HG03469 (cell line): ENCODE measurements around the gene CRADD.

Experiments used
- ATAC-seq: cut with Tn5 transposase; IDR thresholded peaks from one replicate; pipeline ENCODE4 v1.9.1; 2021; ENCODE audit warnings: mild to moderate bottlenecking, moderate library complexity, moderate number of reproducible peaks; ENCODE audit not compliant: unreplicated experiment

Gene CRADD

DNA sequence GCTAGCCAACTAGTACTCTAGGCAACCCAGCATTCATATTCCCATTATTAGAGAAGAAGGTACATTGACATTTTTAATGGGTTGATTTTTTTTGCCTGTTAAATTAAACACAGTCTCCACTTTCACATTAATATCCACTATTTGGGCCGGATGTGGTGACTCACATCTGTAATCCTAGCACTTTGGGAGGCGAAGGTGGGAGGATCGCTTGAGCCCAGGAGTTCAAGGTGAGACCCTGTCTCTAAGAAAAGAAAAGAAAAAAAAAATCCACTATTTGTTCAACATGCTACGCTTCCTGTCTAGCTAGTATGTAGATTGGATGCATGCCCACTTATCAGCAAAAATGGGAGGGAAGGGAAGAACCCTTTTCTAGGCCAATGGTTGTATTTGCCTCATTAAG, 7.1 kb upstream of the CRADD start:
- no peak for ATAC-seq

DNA sequence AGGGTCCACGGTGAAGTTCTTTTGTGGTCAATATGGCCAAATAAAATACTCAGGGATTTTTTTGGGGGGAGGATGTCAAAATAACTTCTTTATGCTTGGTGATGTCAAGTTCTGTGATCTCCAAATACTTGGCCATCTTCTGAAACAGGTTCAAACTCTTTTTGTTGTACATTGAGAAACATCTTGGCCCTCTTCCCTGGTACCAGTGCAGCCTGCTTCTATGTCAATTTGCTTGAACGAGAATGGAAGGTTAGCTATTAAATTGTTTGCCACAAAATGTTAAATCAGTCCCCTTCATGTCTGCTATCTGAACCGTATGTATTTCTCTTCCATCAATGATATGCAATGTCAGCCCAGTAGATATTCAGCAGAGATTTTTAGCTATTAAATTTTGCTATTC, 6.1 kb upstream of the CRADD start:
- no peak for ATAC-seq

DNA sequence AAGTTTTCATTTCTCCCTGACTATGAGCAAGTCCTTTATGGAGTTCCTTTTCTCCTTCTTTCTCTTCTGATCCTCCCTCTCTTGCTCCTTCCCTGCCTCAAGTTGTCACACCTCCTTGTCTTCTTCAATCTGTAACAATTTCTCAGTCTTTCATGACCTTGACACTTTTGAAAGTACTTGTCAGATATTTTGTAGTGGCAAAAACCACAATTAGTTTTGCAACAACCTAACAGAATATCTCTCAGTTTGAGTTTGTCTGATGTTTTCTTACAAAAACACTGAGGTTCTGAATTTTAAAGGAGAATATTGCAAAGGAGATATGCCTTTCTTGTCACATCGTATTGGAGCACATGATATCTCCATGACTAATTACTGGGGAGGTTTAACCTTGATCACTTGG, 4.1 kb upstream of the CRADD start:
- ATAC-seq, result no peak

DNA sequence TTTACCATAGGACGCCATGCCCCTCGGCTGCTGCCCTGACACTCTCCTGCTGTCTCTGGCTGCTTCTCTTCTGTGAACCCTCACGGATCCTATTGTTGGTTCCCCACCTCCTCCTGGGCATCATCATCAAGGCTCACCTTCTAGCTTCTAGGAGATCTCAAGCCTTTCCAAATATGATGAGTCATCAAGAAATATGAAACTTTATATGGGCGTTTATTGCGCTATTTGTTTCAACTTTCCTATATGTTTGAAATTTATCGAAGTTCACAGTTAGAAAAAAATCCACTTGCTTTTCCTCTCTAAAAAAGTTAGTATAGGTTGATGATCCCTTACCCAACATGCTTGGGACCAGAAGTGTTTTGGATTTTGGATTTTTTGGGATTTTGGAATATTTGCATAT, 2.8 kb upstream of the CRADD start:
- no peak for ATAC-seq

DNA sequence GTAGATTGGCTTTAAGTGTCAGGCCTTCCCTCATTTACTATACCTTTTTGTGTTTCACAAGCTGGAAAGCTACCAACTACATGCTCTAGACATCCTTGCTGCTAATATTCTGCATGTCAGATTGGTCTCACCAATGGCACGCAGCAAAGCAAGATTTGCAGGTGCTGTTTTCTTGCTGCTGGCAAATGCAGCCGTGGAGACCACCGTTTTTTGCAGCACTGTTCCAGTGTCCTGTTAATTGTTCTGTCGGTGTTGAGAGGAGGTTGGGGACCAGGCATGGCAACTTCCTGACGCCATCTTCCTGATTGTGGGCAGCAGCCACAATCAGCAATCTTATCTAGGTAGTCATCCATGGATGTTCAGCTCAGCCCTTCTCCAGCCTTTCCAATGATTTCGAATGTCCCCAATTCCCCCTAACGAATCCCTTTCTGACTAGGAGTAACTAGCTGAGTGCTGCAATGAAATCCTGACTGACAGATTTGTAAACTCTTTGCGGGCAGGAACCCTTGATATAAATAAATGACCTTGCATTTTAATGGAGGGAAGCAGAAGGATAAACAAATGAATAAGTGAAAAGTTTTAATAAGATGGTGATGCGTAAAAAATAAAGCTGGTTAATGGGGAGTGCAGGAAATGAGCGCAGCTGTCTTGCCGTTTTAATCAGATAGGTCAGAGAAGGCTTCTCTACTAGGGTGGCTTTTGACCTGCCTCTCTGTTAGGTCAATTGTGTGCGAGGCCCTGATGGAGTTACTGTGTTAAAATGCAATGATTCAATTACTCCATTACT, 574 bp upstream of the CRADD start:
- no peak for ATAC-seq

DNA sequence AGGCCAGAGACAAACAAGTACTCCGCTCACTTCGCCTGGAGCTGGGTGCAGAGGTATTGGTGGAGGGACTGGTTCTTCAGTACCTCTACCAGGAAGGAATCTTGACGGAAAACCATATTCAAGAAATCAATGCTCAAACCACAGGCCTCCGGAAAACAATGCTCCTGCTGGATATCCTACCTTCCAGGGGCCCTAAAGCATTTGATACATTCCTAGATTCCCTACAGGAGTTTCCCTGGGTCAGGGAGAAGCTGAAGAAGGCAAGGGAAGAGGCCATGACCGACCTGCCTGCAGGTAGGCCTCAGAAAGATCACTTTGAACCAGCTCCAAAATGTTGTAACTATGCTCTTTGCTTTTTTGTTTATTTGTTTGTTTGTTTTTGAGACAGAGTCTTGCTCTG, 1.6 kb downstream of the CRADD start:
- no peak for ATAC-seq

DNA sequence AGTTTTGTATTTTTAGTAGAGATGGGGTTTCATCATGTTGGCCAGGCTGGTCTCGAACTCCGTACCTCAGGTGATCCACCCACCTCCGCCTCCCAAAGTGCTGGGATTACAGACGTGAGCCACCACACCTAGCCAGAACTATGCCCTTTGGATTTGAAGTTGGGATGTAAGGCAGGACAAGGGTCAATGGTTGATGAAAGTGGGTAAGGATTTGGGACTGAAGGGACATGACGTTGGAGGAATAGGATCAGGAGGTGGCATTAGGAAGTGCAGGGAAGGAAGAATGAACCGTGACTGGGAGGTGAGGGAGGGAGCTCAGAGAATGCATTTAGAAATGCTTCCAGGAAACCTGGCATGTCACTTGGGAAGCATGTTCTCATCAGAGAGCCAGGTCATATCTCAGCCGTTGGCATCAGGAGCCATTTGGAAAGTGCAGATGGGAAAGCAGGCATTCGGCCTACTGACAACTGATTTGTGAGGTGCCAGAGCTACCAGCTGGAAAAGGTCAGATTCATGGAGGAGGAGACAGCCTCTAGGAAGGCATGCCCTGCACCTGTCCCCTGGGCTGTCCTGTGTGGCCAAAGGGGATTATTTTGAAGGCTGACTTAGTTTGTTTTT, 2.2 kb downstream of the CRADD start:
- ATAC-seq, result no peak

DNA sequence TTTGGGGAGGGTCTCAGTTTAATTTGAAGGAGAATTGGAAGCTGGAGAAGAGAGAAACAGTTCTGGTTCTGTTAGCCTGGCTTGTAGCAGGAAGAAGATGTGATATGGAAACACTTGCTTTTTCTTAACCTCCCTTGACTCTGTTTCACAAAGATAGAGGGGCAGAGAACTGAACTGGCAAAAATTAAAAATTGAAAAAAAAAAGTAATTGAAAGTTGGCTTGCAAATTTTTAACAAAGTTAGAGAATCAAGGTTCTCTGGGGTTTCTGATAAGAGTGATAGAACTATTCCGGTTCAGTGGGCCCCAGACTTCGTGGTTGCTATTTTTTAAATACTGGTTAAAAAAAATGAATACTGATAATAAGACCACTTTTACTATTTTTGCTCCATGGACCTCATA, 2.8 kb downstream of the CRADD start:
- ATAC-seq, result no peak

DNA sequence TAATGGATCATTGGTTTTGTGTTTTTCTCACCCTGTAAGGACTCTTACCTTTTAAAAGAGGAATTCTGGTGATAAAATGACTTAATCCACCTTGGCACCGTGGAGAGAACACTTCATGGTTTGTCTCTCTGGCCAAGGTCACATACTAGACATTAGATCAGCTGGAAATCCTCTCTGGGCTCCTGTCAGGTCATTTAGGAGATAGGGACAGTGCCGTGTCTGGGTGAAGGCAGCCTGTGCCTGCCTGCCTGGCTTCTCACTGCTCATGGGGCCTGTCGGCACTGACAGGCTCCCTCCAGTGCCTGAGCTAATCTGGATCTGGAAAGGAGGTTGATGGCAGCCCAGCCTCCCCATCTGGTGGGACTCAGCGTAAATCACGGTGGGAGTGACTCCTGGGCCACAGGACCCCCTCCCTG, 5.7 kb downstream of the CRADD start:
- ATAC-seq, result no peak

DNA sequence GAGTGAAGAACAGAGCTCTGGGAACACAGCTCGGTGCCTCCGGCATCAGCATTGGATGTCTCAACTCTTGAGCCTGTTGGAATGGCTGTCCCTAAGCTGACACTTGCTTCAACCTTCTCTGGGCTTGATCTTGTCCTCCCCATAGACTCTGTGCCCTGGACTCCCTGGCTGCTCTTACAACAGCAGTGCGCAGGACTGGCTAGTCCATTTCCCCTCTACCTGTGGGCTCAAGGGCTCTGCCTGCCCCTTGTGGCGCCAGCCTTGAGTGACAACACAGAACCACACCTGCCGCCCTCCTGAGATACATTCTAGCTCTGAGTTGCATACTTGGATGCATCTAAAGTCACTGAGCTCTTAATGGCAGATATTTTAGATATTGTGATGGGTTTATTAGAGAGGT, 6.2 kb downstream of the CRADD start:
- ATAC-seq, result no peak

DNA sequence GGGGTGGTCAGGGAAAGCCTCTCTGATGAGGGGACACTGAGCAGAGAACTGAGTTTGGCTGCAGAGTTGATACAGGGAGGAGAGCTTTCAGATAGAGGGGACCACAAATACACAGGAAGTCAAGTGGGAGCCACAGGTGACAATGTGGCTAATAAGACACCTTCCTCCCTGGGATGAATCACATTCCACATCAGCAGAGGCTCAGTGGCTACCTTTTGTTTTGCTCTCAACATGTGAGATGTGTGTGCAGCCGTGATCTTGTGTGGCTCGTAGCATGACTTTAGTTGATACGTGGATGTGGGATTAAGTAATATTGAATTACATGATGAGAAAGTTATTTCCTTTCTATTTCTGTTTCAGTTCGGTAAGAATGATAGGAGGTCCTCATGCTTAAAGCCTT, 7.5 kb downstream of the CRADD start:
- no peak for ATAC-seq

DNA sequence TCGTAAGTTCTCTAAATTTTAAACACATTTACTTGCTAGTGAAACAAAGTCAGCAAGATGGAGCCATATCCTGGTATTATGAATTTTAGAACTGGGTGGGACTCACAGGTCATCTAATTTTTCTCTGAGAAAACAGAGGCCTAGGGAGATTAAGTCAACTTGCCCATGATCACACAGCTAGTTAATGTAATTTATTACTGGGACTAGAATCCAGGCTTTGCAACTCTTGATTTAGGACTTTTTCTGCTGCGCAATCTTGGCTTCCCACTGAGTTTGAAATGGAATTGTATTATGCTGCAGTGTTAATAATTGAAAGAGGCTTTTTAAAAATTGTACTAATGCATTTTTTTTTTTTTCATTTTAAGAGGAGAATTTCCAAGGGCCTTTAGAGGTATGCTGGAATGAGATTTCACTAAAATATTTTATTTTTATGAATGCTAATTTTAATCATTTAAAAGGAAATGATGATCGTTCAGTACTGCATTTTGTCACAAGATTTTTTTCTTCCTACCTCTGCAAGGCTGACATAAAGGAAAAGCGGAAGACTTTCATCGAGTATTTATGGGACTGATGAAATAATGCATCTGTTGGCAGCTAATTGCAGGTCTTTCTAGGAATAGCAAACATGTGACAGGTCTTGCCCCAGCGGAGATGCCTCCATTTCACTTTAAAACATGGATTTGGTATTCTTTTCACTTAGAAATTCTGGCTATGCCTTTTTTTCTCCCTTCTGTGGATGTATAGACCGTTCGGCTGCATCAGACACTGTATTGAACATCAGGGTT, 9.6 kb downstream of the CRADD start:
- ATAC-seq, result no peak

DNA sequence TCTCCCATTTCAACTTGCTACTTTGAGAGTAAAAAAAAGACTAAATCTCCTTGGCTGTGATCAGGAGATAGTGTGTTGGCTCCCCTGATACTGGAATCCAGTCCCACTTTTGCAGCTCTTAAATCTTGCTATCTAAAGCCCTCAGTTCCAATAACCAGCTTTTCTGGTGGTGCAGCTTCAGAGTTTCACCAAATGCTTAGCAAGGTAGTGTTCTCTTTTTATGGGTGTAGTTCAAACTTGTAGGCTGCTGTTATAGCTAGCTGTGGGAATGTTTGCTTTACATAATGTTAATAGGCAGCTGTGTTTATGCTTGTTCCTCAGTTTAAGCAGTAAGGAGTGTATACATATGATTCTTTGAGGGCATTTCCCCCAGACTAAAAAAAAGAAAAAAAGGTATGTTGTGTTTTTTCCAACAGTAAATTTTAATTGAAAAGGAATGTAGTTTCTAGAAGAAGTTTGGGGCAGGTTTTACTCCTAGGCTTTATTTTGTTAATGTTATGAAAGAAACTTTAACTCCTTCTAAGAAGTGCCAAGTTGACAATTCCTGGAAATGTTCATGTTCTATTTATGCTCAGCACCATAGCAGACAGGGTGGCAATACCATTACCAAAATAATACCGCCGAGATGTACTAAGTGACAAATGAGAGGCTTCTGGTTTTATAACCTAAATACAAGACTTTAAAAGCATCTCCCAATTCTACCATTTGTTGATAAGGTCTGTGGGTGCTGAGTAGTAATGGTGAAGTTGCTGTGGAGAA, 12.1 kb downstream of the CRADD start:
- no peak for ATAC-seq

DNA sequence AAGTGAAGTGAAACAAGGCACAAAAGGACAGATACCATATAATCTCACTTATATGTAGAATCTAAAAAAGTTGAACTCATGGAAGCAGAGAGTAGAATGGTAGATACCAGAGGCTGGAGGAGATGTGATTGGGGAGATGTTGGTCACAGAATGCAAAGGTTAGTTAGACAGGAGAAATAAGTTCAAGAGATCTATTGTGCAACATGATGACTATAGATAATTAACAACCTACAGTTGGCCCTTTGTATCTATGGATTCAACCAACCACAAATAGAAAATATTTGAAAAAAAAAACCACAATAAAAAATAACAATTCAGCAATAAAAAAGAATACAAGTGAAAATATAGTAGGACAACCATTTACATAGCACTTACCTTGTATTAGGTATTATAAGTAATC, 19.3 kb downstream of the CRADD start:
- ATAC-seq, result no peak

DNA sequence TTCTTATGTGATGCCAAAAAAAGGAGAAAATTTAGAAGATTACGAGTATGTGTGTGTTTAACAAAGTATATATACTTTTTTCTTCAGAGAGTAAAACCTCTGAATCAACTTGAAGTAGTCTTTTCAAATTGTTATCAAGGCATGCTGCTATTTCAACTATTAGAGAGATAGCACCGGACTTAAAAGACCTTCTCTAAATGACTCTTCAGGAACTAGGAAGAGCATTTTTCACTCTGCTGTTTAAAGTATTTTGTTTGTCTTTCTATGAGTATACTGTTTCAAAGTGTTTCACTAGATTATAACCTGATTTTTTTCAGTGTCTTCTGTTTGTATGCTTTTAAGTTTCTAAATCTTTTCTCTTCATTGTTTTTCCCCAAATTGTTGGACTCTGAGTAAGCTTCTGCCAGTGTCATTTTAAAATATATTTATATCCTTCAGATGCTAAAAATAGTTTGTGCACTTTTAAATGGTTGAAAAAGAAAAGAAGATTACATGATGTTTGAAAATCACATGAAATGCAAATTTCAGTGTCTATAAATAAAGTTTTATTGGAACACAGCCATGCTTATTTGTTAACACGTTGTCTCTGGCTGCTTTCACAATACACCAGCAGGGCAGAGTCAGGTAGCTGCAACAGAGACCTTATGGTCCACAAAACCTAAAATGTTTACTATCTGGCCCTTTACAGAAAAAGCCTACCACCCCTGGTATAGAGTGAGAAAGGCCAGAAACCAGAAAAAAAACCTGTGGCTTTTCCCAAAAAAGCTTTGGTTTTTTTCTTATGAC, 21.3 kb downstream of the CRADD start:
- ATAC-seq, result no peak

DNA sequence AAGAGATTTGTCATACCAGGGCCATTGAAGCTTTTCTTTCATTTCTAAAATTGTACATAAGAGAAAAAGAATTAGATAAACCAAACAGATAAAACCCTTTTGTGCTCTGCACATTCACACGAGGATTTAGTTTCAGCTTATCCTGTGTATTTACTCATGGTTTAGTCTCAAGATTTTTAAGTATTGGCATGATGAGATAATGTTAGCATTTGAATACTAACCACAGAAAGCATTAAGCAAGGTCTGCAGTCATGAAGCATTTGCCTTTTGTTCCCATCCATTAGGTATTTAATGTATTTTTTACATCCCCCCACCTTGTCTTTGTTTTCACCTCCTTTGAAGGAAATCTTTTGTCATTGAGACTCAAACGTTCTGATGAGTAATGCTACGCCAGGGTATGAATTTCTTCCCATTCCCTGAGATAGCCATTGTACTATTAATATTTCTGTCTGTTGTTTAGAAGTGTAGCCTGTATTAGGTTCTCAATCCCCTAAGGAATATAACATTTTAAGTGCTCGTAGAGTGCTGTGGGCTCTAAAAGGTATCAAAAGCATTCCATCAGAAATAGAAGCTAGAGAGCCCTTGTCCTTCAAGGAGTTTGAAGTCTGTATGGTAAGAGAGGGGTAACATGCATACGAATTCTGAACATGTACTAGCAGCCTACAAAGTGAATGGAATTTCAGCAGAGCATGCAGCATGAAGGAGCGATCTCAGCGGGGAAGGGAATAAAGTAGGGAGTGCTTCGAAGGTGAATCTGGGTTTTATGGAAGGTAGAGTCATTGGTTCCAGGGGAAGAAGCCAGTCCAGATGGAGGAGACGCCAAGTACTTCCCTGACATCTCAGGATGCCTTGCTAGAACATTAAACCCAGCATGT, 22.3 kb downstream of the CRADD start:
- ATAC-seq, result no peak

DNA sequence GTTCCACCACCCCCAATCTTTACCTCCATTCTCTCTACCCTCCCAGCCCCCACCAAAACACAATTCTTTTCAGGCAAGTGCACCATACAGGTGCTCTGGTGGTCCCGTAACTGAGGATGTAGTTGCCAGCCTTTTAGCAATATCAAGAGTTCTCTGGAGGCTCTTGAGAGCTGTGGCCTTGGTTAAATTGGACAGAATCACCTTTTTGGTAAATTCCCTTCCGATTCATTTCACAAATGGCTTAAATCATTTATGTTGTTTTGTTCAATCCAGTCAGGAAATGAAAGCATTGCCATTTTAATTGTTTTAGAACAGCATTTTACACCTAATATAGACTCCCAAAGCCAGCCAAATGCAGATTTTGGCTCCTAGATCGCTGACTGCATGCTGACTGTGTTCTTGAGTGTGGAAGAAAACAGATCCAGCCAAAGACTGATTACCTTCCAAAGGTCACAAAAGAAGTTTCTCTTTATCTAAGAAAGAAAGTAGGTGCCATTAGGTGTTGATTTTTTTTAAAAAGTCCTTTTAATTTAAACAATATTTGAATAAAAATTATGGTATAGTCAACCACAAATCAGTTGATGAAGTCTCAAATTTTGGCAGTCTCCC, 25.6 kb downstream of the CRADD start:
- no peak for ATAC-seq

DNA sequence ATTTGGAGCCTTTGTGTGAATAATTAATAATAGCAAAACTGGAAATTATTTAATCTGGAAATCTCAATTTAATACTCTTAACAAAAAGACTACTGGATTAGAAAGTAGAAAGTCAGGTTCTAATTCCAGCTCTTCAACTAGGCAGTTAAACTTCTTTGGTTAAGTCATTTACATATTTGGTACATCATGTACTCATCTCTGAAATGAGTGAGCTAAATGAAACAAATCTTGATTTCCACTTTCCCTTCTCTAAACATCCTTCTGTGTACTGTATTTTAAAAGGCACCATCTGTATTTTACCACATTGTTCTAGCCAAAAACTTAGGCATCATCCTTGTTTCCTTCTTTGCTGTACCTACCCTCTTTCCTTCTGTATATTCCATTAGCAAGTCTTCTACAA, 26.9 kb downstream of the CRADD start:
- no peak for ATAC-seq

DNA sequence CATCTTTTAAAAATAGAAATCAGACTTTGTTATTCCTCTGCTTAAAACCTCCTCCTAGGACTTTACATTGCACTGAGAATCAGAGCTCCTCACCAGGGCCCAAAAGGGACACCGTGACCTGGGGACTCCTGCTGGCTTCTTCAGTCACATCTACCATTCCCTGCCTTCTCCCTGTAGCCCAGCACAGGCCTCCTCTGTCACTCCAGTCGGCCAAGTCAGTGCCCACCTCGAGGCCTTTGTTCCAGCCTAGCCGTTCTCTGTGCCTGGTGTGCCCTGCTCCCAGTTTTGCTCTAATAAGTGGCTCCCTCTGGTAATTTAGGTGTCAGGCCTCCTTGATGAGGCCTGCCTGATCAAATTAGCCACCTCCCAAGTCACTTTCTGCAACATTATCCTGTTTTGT, 27.4 kb downstream of the CRADD start:
- no peak for ATAC-seq
